Left lung (tissue), 10 donors: ENCODE measurements around the gene IBTK. TPM values are rescaled to one million over a fixed set of nuclear protein-coding genes. Genes with fewer than 3 reads are reported as not detected.
"Not testable (repeated sequence)": the region's sequence is repeated elsewhere in the genome, so short reads cannot be mapped to it uniquely, and the experiment has no call there.

Experiments used
- ATAC-seq: fragments of 200-7000 bp; cut with Tn5 transposase; one replicate; pipeline ENCODE4 v1.9.1; 2020; ENCODE audit warnings: moderate library complexity
- DNase-seq, 4 donors: peaks; one replicate each; pipeline ENCODE4 v3.0.0-alpha.2; 2013 to 2020
- H3K27ac ChIP-seq, 2 donors: fragments of 200-600 bp; sonication (generic) in 1 of 2; one replicate each; pipeline versions ENCODE4 v1.5.0 to v1.8.0; 2020 to 2021
- H3K27me3 ChIP-seq, 2 donors: fragments of 200-600 bp; sonication (generic) in 1 of 2; one replicate each; pipeline versions ENCODE4 v1.5.0 to v1.8.0; 2020 to 2021
- H3K36me3 ChIP-seq, 2 donors: fragments of 200-600 bp; sonication (generic) in 1 of 2; one replicate each; pipeline versions ENCODE4 v1.5.0 to v1.8.0; 2020 to 2021
- H3K4me1 ChIP-seq, 2 donors: fragments of 200-600 bp; one replicate each; pipeline ENCODE4 v1.8.0; 2021
- H3K4me3 ChIP-seq, 2 donors: fragments of 200-600 bp; sonication (generic) in 1 of 2; one replicate each; pipeline versions ENCODE4 v1.5.0 to v1.8.0; 2020 to 2021; ENCODE audit warnings: mild to moderate bottlenecking in 1 of 2
- H3K9me3 ChIP-seq, 2 donors: fragments of 200-600 bp; sonication (generic) in 1 of 2; one replicate each; pipeline versions ENCODE4 v1.5.0 to v1.8.0; 2020 to 2021
- intact Hi-C, 2 donors: fragments of 100-400 bp; cut with DNase I; formaldehyde crosslinking; loops; one replicate each; pipeline versions ENCODE4 v1.11.2 to v1.14.2; 2022
- polyA plus RNA-seq, 6 donors: library from polyadenylated mRNA; unstranded; fragments of 120-200 nt; gene quantifications; one replicate each; pipeline ENCODE4 v1.2.1, GENCODE V29; 2013; ENCODE audit not compliant: insufficient read length in 6 of 6
- total RNA-seq, 2 donors: library from RNA; stranded (reverse); fragmentation: NEBNext Ultra II Directional; extraction: Animal tissue kit (Norgen Biotek cat#: 25700); gene quantifications; one replicate each; pipeline ENCODE4 v1.2.1, GENCODE V29; 2021
- TF ChIP-seq, protein P1 (sequence below), 2 donors: fragments of 200-600 bp; sonication (generic) in 1 of 2; IDR thresholded peaks; one replicate each; pipeline versions ENCODE4 v1.5.0 to v1.8.0; 2021; ENCODE audit warnings: antibody characterized with exemption in 2 of 2
- donor health status: DM: no; HTN: yes; CAD: no.
- donor health status: DM: no; HTN: no; CAD: no.

Gene IBTK
- total and polyA plus RNA-seq, 8 donors: 34.9 to 46.8 (median 42.8) TPM

DNA sequence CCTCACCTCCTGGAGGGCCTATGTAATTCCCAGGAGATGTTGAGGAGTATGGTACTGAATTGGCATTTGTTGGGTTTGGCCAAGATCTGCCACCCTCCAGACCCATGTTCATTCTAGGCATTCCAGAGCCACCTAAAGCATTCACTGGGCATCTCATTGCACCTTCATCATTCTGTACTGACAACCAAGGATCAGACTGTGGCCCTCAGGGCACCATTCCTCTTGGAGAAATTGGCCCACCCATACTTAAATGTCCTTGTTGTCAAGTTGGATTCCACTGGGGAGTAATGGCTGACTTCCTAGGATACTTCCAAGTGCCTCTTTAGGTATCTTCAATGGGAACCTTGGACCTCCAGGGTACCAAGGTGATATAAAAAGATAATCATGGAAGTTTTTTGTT, 16.8 kb upstream of the IBTK start:
- DNase-seq (no peak), ATAC-seq (no peak)

GRCh38 chr6:82263916-82264315, 16.4 kb upstream of the IBTK start:
- no peak for ATAC-seq
- peaks cover 8 to 9% of the 10 kb centered on the region in 2 donors for H3K4me1 ChIP-seq
- no peaks in the 10 kb centered on the region for H3K9me3 ChIP-seq
- DNase-seq: no peak
- intact Hi-C loops: no loop called here
- no peaks in the 10 kb centered on the region for H3K36me3 ChIP-seq
- H3K4me3 ChIP-seq: no peak overlapping the region
- TF ChIP-seq, protein P1, sequence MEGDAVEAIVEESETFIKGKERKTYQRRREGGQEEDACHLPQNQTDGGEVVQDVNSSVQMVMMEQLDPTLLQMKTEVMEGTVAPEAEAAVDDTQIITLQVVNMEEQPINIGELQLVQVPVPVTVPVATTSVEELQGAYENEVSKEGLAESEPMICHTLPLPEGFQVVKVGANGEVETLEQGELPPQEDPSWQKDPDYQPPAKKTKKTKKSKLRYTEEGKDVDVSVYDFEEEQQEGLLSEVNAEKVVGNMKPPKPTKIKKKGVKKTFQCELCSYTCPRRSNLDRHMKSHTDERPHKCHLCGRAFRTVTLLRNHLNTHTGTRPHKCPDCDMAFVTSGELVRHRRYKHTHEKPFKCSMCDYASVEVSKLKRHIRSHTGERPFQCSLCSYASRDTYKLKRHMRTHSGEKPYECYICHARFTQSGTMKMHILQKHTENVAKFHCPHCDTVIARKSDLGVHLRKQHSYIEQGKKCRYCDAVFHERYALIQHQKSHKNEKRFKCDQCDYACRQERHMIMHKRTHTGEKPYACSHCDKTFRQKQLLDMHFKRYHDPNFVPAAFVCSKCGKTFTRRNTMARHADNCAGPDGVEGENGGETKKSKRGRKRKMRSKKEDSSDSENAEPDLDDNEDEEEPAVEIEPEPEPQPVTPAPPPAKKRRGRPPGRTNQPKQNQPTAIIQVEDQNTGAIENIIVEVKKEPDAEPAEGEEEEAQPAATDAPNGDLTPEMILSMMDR (IDR thresholded peaks at IDR 0.05): no peak
- no peak overlapping the region for H3K27ac ChIP-seq
- no peaks in the 10 kb centered on the region for H3K27me3 ChIP-seq

More for the DNA sequence above, 16.8 kb upstream of the IBTK start:
- H3K4me3 ChIP-seq: no peak overlapping the region
- intact Hi-C loops: no loop called here
- peaks cover 5 to 8% of the 10 kb centered on the region in 2 donors for H3K4me1 ChIP-seq
- H3K9me3 ChIP-seq: no peaks in the 10 kb centered on the region
- no peaks in the 10 kb centered on the region for H3K27me3 ChIP-seq
- H3K27ac ChIP-seq: no peak overlapping the region
- H3K36me3 ChIP-seq: no peaks in the 10 kb centered on the region
- TF ChIP-seq, protein P1 (IDR thresholded peaks at IDR 0.05): no peak

- ATAC-seq: peak; percentile 47
- TF ChIP-seq, protein P1 (IDR thresholded peaks at IDR 0.05): no peak
Measured at GRCh38 chr6:82260997-82261732, 13.6 kb upstream of the IBTK start.

DNA sequence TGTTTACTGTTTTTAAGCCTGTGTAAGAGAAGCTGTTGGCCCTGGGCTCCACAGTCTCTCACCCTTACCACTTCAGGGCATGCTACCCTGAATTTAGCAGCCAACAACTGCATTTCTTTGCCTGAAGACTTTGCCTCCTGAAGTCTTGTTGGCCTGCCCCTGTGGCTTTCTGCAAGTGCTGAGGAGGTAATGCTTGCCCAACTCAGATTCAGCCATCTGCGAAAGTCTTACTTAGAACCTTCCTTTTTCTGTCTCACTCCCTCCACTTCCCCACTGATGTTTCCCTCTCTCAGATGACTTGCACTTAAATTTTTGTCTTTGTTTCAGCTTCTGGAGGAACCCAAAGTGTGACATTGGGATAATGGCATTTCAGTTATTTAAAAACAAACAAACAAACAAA, 11.8 kb upstream of the IBTK start:
- no peak for ATAC-seq
- H3K4me3 ChIP-seq: no peak overlapping the region
- no peaks in the 10 kb centered on the region for H3K27me3 ChIP-seq
- H3K9me3 ChIP-seq: no peaks in the 10 kb centered on the region
- H3K36me3 ChIP-seq: no peaks in the 10 kb centered on the region
- intact Hi-C loops: no loop called here
- peak overlapping the region in 1 of 2 donors; percentile 21 for H3K27ac ChIP-seq
- peaks cover 8 to 9% of the 10 kb centered on the region in 2 donors for H3K4me1 ChIP-seq
- TF ChIP-seq, protein P1 (IDR thresholded peaks at IDR 0.05): no peak
- DNase-seq: no peak

More at GRCh38 chr6:82260997-82261732, 13.6 kb upstream of the IBTK start:
- intact Hi-C loops: no loop called here
- H3K27ac ChIP-seq: peak overlapping the region in 1 of 2 donors; percentile 9
- no peaks in the 10 kb centered on the region for H3K27me3 ChIP-seq
- H3K4me3 ChIP-seq: no peak overlapping the region
- H3K9me3 ChIP-seq: no peaks in the 10 kb centered on the region
- H3K4me1 ChIP-seq: peaks cover 8 to 9% of the 10 kb centered on the region in 2 donors
- no peaks in the 10 kb centered on the region for H3K36me3 ChIP-seq
- DNase-seq: no peak

GRCh38 chr6:82257088-82257774, 9.7 kb upstream of the IBTK start:
- Histone ChIP-seq H3K27me3 (no peaks in the 10 kb centered on the region), H3K36me3 (no peaks in the 10 kb centered on the region), H3K27ac (no peak overlapping the region), H3K4me1 (peaks cover 8 to 9% of the 10 kb centered on the region in 2 donors), H3K4me3 (no peak overlapping the region), H3K9me3 (no peaks in the 10 kb centered on the region)
- DNase-seq (no peak), ATAC-seq (no peak)
- TF ChIP-seq, protein P1 (IDR thresholded peaks at IDR 0.05): no peak
- intact Hi-C loops: no loop called here

- not testable (repeated sequence) for H3K27ac ChIP-seq, H3K4me1 ChIP-seq, H3K27me3 ChIP-seq, H3K36me3 ChIP-seq, H3K9me3 ChIP-seq, ATAC-seq, DNase-seq, H3K4me3 ChIP-seq
- intact Hi-C loops: loop anchor here in 1 of 2 donors (5.0 kb wide), 1 partner anchor 803 kb away; no protein-coding TSS in a partner anchor
Measured at GRCh38 chr6:82254722-82255121, 7.2 kb upstream of the IBTK start.
